K562 (cell line): ENCODE results near the gene NFKBIB. TPM values are rescaled to one million over a fixed set of nuclear protein-coding genes. Genes with fewer than 3 reads are reported as not detected.

Source experiments
- C11orf30 ChIP-seq: fragments of 450-650 bp; IDR thresholded peaks from 2 replicates; pipeline ENCODE4 v1.6.1; 2016; ENCODE audit warnings: low read depth, mild to moderate bottlenecking
- E2F3 ChIP-seq: fragments of 250-450 bp; sonication (Bioruptor Pico); IDR thresholded peaks from 2 replicates; pipeline ENCODE4 v1.4.0; 2020; ENCODE audit warnings: mild to moderate bottlenecking
- GATA2 ChIP-seq: sonication (generic); formaldehyde crosslinking; IDR thresholded peaks from 2 replicates; pipeline ENCODE4 v1.4.0; 2020; ENCODE audit warnings: mild to moderate bottlenecking, missing genetic modification reagents
- HCFC1 ChIP-seq: IDR thresholded peaks from 2 replicates; pipeline ENCODE4 v1.6.1; 2012; ENCODE audit warnings: low read depth, low read length, improper control_type of control experiment
- LEF1 ChIP-seq: fragments of 450-650 bp; IDR thresholded peaks from 2 replicates; pipeline ENCODE4 v1.6.1; 2016; ENCODE audit warnings: mild to moderate bottlenecking
- MTA3 ChIP-seq: fragments of 450-650 bp; formaldehyde crosslinking; IDR thresholded peaks from 2 replicates; pipeline ENCODE4 v1.6.1; 2017; ENCODE audit warnings: mild to moderate bottlenecking, borderline replicate concordance
- MXI1 ChIP-seq: IDR thresholded peaks from 2 replicates; pipeline ENCODE4 v1.6.1; 2011; ENCODE audit warnings: low read depth, mild to moderate bottlenecking, improper control_type of control experiment, low read length
- NEUROD1 ChIP-seq: fragments of 150-350 bp; IDR thresholded peaks from 2 replicates; pipeline ENCODE4 v1.6.1; 2014; ENCODE audit warnings: borderline replicate concordance, low read length, low read depth; ENCODE audit not compliant: partially characterized antibody
- NKRF ChIP-seq: fragments of 450-650 bp; IDR thresholded peaks from 2 replicates; pipeline ENCODE4 v1.6.1; 2016; ENCODE audit warnings: borderline replicate concordance
- NUFIP1 ChIP-seq: fragments of 450-650 bp; IDR thresholded peaks from 2 replicates; pipeline ENCODE4 v1.6.1; 2018; ENCODE audit not compliant: partially characterized antibody
- OTX1 ChIP-seq: fragments of 450-650 bp; formaldehyde crosslinking; IDR thresholded peaks from 2 replicates; pipeline ENCODE4 v1.4.0; 2022; ENCODE audit warnings: mild to moderate bottlenecking
- SP1 ChIP-seq: sonication (generic); formaldehyde crosslinking; IDR thresholded peaks from 2 replicates; pipeline ENCODE4 v1.8.1; 2022; ENCODE audit warnings: mild to moderate bottlenecking, missing genetic modification reagents
- SP2 ChIP-seq: IDR thresholded peaks from 2 replicates; pipeline ENCODE4 v1.6.1; 2011; ENCODE audit warnings: mild to moderate bottlenecking, low read depth, low read length, moderate library complexity; ENCODE audit not compliant: poor library complexity, severe bottlenecking; ENCODE audit errors: extremely low read depth
- SPI1 ChIP-seq: IDR thresholded peaks from 2 replicates; pipeline ENCODE4 v1.6.1; 2011; ENCODE audit warnings: low read depth, low read length, control low read depth, borderline replicate concordance
- TCF7 ChIP-seq: sonication (generic); IDR thresholded peaks from 2 replicates; pipeline ENCODE4 v1.6.1; 2016; ENCODE audit warnings: antibody characterized with exemption, borderline replicate concordance
- TRIM25 ChIP-seq: fragments of 450-650 bp; IDR thresholded peaks from 2 replicates; pipeline ENCODE4 v1.7.0; 2016; ENCODE audit warnings: borderline replicate concordance
- YY1 ChIP-seq, 3 experiments: IDR thresholded peaks; 2 replicates each; pipeline ENCODE4 v1.6.1; 2011; ENCODE audit warnings: low read length in 2 of 3, mild to moderate bottlenecking in 2 of 3, moderate library complexity in 2 of 3, borderline replicate concordance in 1 of 3, control low read depth in 1 of 3, low read depth in 1 of 3; ENCODE audit not compliant: insufficient read depth in 3 of 3, insufficient replicate concordance in 2 of 3, control insufficient read depth in 1 of 3, insufficient read length in 1 of 3; ENCODE audit errors: extremely low read depth in 1 of 3
- ZFP36 ChIP-seq: fragments of 150-350 bp; IDR thresholded peaks from 2 replicates; pipeline ENCODE4 v1.6.1; 2018; ENCODE audit warnings: low read length, low read depth; ENCODE audit not compliant: partially characterized antibody
- ZFX ChIP-seq: sonication (generic); formaldehyde crosslinking; IDR thresholded peaks from 2 replicates; pipeline ENCODE4 v1.8.0; 2022; ENCODE audit warnings: mild to moderate bottlenecking, missing genetic modification reagents, moderate library complexity
- polyA plus RNA-seq, 8 experiments: library from polyadenylated mRNA; depleted of rRNA in 4 of 8; stranded (reverse) in 5 of 8; unstranded in 3 of 8; fragments of >200 nt; fragmentation: Nextera tagmentation in 2 of 8; fragmentation: Illumina TruSeq in 1 of 8; extraction: Ambion mirVana in 2 of 8; extraction: Trizol in 1 of 8; gene quantifications; 2 replicates each; pipeline versions ENCODE4 v1.2.1 to v1.2.3, GENCODE V29; 2011 to 2014; ENCODE audit warnings: inconsistent platforms in 1 of 8, missing spikeins in 1 of 8
- total RNA-seq, 7 experiments: library from RNA; depleted of rRNA in 6 of 7; stranded (reverse); fragments of >200 nt in 6 of 7; fragmentation: Illumina TruSeq in 2 of 7; extraction: Trizol in 2 of 7; gene quantifications; 2 replicates each; pipeline versions ENCODE4 v1.2.1 to v1.2.3, GENCODE V29; 2011 to 2021; ENCODE audit warnings: low replicate concordance in 1 of 7
- TF ChIP-seq, protein P1 (sequence below): fragments of 200-800 bp; sonication (Bioruptor generic); IDR thresholded peaks from 2 replicates; pipeline ENCODE4 v1.6.1; 2017; ENCODE audit warnings: missing genetic modification characterization, missing compliant biosample characterization
- TF ChIP-seq, protein P2 (sequence below): fragments of 450-650 bp; formaldehyde crosslinking; conservative IDR thresholded peaks from 2 replicates; pipeline ENCODE4 v1.4.0; 2022; ENCODE audit warnings: mild to moderate bottlenecking, missing genetic modification characterization

Gene NFKBIB
- total and polyA plus RNA-seq, 9 of the 15 experiments (the other 6 are each of a cell fraction or from before 2014, with no cell fraction given), result 1.5 to 44.9 (median 10.4) TPM

DNA sequence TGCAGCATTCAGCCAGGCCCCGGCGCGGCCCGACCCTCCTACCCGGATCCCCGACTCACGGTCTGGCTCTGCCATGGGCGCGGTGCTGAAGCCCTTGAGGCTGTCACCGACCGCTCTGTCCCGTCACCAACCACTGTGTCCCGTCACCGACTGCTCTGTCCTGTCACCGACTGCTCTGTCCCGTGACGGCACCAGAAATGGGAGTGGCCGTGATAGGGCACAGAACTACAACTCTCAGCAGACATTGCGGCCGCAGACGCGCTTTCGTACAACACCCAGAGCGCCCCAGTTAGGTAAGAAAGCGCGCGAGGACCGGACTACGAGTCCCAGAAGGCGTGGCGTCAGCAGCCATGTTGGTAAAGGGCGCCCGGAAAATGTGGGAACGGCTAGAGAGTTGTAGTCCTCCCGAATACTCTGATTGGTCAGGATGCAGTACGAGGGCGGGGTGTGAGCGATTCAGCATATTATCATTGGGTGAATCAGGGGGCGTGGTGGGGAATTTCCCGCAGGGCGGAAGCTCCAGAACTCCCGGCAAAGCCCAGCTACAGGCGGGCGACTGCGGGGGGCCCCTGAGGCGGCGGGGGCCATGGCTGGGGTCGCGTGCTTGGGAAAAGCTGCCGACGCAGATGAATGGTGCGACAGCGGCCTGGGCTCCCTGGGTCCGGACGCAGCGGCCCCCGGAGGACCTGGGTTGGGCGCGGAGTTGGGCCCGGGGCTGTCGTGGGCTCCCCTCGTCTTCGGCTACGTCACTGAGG is at the start of gene NFKBIB, which contains the start of gene SIRT2 (continued):
- TF ChIP-seq NUFIP1 (no peak), LEF1 (no peak), OTX1 (no peak), SP1 (peak; percentile 99), E2F3 (CRISPR knock-in tag) (no peak), ZFX (peak; percentile 81), NKRF (peak; percentile 89), ZFP36 (peak; percentile 10), TCF7 (peak; percentile 68; the same call in 1 of the 2 replicates), TRIM25 (no peak), MTA3 (peak; percentile 98), GATA2 (CRISPR knock-in tag) (peak; percentile 69; the same call in 1 of the 2 replicates), C11orf30 (peak; percentile 89), SPI1 (peak; percentile 32; the same call in 1 of the 2 replicates), SP2 (peak; percentile 70), YY1 (IDR thresholded peaks at IDR 0.05; ENCODE audit: borderline replicate concordance in 1 of 3, control insufficient read depth in 1 of 3, extremely low read depth in 1 of 3, insufficient read depth in 3 of 3, insufficient read length in 1 of 3, insufficient replicate concordance in 2 of 3, low read depth in 1 of 3, low read length in 2 of 3) (peak; percentile 95 to 99 (median 99)), MXI1 (0 out of 2 replicates have a peak, but pooled peaks have one; percentile 22), NEUROD1 (peak; percentile 75), HCFC1 (peak; percentile 100)
- TF ChIP-seq, protein P1, sequence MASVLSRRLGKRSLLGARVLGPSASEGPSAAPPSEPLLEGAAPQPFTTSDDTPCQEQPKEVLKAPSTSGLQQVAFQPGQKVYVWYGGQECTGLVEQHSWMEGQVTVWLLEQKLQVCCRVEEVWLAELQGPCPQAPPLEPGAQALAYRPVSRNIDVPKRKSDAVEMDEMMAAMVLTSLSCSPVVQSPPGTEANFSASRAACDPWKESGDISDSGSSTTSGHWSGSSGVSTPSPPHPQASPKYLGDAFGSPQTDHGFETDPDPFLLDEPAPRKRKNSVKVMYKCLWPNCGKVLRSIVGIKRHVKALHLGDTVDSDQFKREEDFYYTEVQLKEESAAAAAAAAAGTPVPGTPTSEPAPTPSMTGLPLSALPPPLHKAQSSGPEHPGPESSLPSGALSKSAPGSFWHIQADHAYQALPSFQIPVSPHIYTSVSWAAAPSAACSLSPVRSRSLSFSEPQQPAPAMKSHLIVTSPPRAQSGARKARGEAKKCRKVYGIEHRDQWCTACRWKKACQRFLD (CRISPR knock-in tag), result no peak; the same call in 1 of the 2 replicates
- TF ChIP-seq, protein P2, sequence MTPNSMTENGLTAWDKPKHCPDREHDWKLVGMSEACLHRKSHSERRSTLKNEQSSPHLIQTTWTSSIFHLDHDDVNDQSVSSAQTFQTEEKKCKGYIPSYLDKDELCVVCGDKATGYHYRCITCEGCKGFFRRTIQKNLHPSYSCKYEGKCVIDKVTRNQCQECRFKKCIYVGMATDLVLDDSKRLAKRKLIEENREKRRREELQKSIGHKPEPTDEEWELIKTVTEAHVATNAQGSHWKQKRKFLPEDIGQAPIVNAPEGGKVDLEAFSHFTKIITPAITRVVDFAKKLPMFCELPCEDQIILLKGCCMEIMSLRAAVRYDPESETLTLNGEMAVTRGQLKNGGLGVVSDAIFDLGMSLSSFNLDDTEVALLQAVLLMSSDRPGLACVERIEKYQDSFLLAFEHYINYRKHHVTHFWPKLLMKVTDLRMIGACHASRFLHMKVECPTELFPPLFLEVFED (CRISPR knock-in tag), result 0 out of 2 replicates have a peak, but pooled peaks have one; percentile 27
